RWPE2 (cell line): Measurements from ENCODE around the gene MFGE8.

ENCODE experiments used
- ATAC-seq: fragments of 200-7000 bp; cut with Tn5 transposase; 3 replicates; pipeline ENCODE4 v1.9.1; 2021; ENCODE audit warnings: low read depth
- DNase-seq: peaks from one replicate; pipeline ENCODE4 v3.0.0-alpha.2; 2020; ENCODE audit warnings: low spot score
- H3K27ac ChIP-seq: fragments of 450-650 bp; 2 replicates; pipeline ENCODE4 v1.5.1; 2017; ENCODE audit warnings: mild to moderate bottlenecking; ENCODE audit not compliant: poor library complexity, severe bottlenecking
- H3K27me3 ChIP-seq: fragments of 250-450 bp; sonication (Bioruptor Pico); 2 replicates; pipeline ENCODE4 v1.5.1; 2021; ENCODE audit warnings: mild to moderate bottlenecking, moderate library complexity; ENCODE audit not compliant: insufficient read depth, poor library complexity, severe bottlenecking
- H3K36me3 ChIP-seq: fragments of 250-450 bp; sonication (Bioruptor Pico); 2 replicates; pipeline ENCODE4 v1.5.1; 2020; ENCODE audit warnings: low read depth, mild to moderate bottlenecking, moderate library complexity
- H3K4me1 ChIP-seq: fragments of 250-450 bp; sonication (Bioruptor Pico); 2 replicates; pipeline ENCODE4 v1.5.1; 2021; ENCODE audit warnings: mild to moderate bottlenecking, moderate library complexity; ENCODE audit not compliant: insufficient read depth, poor library complexity, severe bottlenecking
- H3K4me3 ChIP-seq: fragments of 250-450 bp; sonication (Bioruptor Pico); 2 replicates; pipeline ENCODE4 v1.5.1; 2021; ENCODE audit warnings: mild to moderate bottlenecking, moderate library complexity; ENCODE audit not compliant: severe bottlenecking
- H3K9me3 ChIP-seq: fragments of 250-450 bp; sonication (Bioruptor Pico); 2 replicates; pipeline ENCODE4 v1.5.1; 2021; ENCODE audit warnings: mild to moderate bottlenecking, moderate library complexity; ENCODE audit not compliant: severe bottlenecking
- TF ChIP-seq, protein P1 (sequence below): fragments of 450-650 bp; IDR thresholded peaks from one replicate; pipeline ENCODE4 v1.5.1; 2017; ENCODE audit warnings: mild to moderate bottlenecking, moderate library complexity; ENCODE audit not compliant: poor library complexity, severe bottlenecking

MFGE8 gene

DNA sequence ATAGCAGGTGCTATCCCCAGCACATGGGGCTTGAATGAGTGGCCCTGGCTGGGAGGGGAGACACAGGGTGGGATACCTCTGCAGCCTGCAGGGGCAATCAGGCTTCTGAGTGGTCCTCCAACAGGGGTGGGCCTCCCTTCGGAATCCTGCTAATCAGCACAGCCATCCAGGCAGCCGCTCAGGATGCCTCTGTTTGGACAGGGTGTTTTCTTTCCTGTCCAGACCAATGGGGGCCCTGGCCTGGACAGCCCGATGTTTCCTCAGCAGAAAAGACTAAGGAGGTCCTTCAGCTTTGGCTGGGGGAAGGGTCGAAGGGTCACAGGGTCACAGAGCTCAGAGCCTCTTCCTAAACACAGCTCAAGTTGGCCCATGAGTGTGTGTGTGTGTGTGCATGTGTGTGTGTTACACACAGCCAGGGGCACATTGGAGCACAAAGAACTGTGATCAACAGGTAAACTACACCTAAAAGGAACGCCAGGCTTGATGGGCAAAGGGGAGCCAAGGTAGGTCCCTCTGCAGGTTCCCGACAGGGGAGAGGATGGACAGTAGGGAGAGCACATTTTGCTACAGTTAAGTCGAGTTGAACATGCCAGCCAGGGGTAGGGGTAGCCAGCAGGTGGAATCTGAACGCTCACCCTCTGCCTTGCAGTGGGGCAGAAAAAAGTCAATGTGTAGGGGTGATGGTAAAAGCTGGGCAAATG, 16.7 kb downstream of the MFGE8 start:
- Histone ChIP-seq H3K27ac (no peak overlapping the region), H3K4me1 (no peaks in the 10 kb centered on the region), H3K27me3 (no peaks in the 10 kb centered on the region), H3K4me3 (no peak overlapping the region), H3K9me3 (no peaks in the 10 kb centered on the region), H3K36me3 (0 out of 2 replicates have a peak, but pooled peaks cover 4% of the 10 kb centered on the region)
- TF ChIP-seq, protein P1, sequence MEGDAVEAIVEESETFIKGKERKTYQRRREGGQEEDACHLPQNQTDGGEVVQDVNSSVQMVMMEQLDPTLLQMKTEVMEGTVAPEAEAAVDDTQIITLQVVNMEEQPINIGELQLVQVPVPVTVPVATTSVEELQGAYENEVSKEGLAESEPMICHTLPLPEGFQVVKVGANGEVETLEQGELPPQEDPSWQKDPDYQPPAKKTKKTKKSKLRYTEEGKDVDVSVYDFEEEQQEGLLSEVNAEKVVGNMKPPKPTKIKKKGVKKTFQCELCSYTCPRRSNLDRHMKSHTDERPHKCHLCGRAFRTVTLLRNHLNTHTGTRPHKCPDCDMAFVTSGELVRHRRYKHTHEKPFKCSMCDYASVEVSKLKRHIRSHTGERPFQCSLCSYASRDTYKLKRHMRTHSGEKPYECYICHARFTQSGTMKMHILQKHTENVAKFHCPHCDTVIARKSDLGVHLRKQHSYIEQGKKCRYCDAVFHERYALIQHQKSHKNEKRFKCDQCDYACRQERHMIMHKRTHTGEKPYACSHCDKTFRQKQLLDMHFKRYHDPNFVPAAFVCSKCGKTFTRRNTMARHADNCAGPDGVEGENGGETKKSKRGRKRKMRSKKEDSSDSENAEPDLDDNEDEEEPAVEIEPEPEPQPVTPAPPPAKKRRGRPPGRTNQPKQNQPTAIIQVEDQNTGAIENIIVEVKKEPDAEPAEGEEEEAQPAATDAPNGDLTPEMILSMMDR, result no peak
- ATAC-seq, result no peak
- DNase-seq, result peak; percentile 64

DNA sequence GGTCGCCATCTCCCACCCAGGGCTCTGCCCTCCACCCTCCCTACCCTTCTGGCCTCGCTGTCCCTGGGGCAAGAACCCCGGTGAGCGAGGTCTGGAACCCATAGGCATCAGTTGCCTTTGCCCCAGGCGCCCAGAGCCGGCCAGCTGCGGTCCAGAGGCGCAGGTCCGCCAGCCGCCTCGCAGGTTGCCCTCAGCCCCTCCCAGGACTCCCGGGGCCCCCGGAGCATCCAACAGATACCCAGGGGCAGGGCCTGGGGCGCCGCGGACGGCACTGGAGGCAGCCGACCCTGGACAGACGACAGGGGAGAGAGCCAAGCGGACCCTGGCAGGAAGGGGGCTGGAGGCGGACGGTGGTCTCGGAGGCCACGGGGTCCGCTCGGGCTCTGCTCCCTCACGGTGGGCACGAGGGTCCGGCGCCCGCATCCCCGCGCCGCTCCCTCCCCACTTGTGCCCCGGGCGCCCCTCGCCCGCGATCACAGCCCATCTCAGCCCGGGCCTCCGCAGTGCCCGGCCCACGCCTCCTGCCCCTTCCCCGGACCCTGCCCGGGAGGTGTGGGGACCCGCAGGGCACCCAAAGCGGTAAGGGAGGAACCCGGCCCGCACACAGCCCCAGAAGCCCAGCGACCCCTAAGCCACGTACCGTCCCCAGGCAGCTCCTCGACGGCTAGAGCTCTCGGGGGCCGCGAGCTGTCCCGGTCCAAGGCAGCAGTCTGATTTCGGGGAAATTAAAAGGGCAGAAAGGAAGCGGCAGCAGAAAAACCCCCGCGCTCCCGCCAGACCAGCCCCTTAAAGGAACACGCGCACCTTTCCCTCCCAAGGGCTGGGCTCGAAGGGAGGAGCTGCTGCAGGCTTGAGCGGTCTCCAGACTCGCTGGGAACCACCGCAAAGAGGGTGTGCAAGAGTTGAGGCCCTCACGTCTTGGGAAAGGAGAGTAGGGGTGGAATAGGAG, 18.1 kb downstream of the MFGE8 start, which contains the start of gene HAPLN3:
Gene HAPLN3 (minus strand): TSS at position 726 of the 949 bp plus-strand sequence. CDS start 8,246 bp downstream, outside the sequence.
- H3K27me3 ChIP-seq, result no peaks in the 10 kb centered on the region
- TF ChIP-seq, protein P1, result no peak
- H3K4me1 ChIP-seq, result no peaks in the 10 kb centered on the region
- H3K36me3 ChIP-seq, result no peaks in the 10 kb centered on the region
- DNase-seq (peak; percentile 79), ATAC-seq (peak; percentile 62)
- no peaks in the 10 kb centered on the region for H3K9me3 ChIP-seq
- no peak within 1 kb of the TSS for H3K27ac ChIP-seq
- H3K4me3 ChIP-seq, result peak within 1 kb of the TSS; percentile 42

DNA sequence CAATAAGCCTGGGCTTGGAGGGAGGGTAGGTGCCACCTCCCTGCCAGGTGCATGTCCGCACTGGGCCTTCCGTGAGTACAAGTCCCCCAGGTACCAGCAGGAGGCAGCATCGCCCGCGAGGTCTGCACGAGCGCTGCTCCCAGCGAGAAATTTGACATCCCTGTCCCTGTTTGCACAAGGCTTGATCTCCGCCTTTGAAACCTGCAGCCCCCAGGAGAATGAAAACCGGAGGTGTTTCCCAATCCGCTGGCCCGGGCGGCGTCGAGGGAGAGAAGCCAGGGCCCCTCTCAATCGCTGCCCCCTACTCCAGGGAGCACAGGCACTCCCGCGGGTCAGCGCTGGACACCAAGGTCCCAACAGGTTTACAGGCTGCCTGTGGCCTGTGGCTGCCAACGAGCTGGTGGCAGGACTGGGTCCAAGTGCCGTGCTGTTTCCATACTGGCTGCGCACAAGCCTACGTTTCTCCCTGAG, 18.8 kb downstream of the MFGE8 start:
- peak; percentile 34 for ATAC-seq
- Histone ChIP-seq H3K27ac (no peak overlapping the region), H3K4me3 (peak overlapping the region; percentile 42)

DNA sequence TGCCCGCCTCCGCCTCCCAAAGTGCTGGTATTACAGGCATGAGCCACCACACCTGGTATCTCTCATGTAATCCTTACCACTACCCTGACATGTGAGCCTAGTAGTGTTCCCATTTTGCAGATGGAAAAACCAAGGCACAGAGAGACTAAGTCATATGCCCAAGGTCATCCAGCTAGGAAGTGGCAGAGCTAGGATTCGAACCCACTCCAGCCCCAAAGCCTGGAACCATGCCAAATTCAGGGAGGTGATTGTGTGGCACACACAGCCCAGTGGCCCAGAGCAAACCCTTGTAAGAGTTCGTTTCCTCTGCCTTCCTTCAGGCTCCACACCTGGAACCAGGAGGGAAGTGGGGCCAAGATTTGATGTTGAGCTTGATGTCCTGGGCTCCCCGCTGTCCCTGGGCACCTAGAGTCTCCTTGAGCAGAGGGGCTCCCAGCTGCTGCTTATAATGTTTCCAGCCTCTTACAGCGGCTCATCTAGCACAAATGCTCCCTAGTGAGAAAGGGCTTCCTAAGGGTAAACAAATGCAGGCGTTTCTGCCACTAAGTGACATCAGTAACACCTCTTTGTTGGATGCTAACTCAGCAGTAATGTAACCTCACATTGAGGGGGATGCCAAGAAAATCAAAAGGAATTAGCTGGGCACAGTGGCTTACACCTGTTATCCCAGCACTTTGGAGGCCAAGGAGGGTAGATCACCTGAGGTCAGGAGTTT, 21.5 kb downstream of the MFGE8 start:
- H3K27me3 ChIP-seq, result no peaks in the 10 kb centered on the region
- no peaks in the 10 kb centered on the region for H3K9me3 ChIP-seq
- H3K27ac ChIP-seq, result no peak overlapping the region
- no peaks in the 10 kb centered on the region for H3K36me3 ChIP-seq
- ATAC-seq (no peak), DNase-seq (peak; percentile 62)
- TF ChIP-seq, protein P1, result no peak
- no peak overlapping the region for H3K4me3 ChIP-seq
- H3K4me1 ChIP-seq, result no peaks in the 10 kb centered on the region

More for the DNA sequence above, 18.8 kb downstream of the MFGE8 start:
- TF ChIP-seq, protein P1, result peak; percentile 95
- Histone ChIP-seq H3K4me1 (no peaks in the 10 kb centered on the region), H3K9me3 (no peaks in the 10 kb centered on the region), H3K27me3 (no peaks in the 10 kb centered on the region), H3K36me3 (no peaks in the 10 kb centered on the region)
- DNase-seq, result peak; percentile 83
